ENCODE results near the gene ZRANB1.

Gene ZRANB1

GRCh38 chr10:124993736-124994451 lies 52.0 kb downstream of the ZRANB1 start:
- DNase-seq (ENCODE audit: low read depth in 2 of 2): no peak

- no peak for DNase-seq (ENCODE audit: low read depth in 2 of 2)
Measured at GRCh38 chr10:124994573-124995473, 52.9 kb downstream of the ZRANB1 start.

GRCh38 chr10:124995605-124996004 lies 53.7 kb downstream of the ZRANB1 start:
- DNase-seq (ENCODE audit: low read depth in 2 of 2): no peak

- no peak for DNase-seq (ENCODE audit: low read depth in 2 of 2)
Measured at GRCh38 chr10:124996127-124996853, 54.4 kb downstream of the ZRANB1 start.

GRCh38 chr10:124996854-124997215 lies 54.9 kb downstream of the ZRANB1 start:
- no peak for DNase-seq (ENCODE audit: low read depth in 2 of 2)

- DNase-seq (ENCODE audit: low read depth in 2 of 2): no peak
Measured at GRCh38 chr10:124997306-124997705, 55.4 kb downstream of the ZRANB1 start.

- DNase-seq (ENCODE audit: low read depth in 2 of 2): no peak
Measured at GRCh38 chr10:124997771-124998623, 56.1 kb downstream of the ZRANB1 start.

- no peak for DNase-seq (ENCODE audit: low read depth in 2 of 2)
Measured at GRCh38 chr10:124998624-124999291, 56.8 kb downstream of the ZRANB1 start.

- DNase-seq (ENCODE audit: low read depth in 2 of 2): no peak
Measured at GRCh38 chr10:124999433-125000365, 57.8 kb downstream of the ZRANB1 start.

GRCh38 chr10:125000366-125001312 lies 58.7 kb downstream of the ZRANB1 start:
- DNase-seq (ENCODE audit: low read depth in 2 of 2): no peak

GRCh38 chr10:125001313-125002046 lies 59.6 kb downstream of the ZRANB1 start:
- no peak for DNase-seq (ENCODE audit: low read depth in 2 of 2)

GRCh38 chr10:125002047-125002422 lies 60.1 kb downstream of the ZRANB1 start:
- DNase-seq (ENCODE audit: low read depth in 2 of 2): no peak

- DNase-seq (ENCODE audit: low read depth in 2 of 2): no peak
Measured at GRCh38 chr10:125002423-125003145, 60.7 kb downstream of the ZRANB1 start.

- DNase-seq (ENCODE audit: low read depth in 2 of 2): no peak
Measured at GRCh38 chr10:125003146-125003900, 61.4 kb downstream of the ZRANB1 start.

GRCh38 chr10:125003901-125004467 lies 62.1 kb downstream of the ZRANB1 start:
- no peak for DNase-seq (ENCODE audit: low read depth in 2 of 2)
